Neural progenitor cell (in vitro differentiated cells): Measurements from ENCODE around the gene TTLL5. TPM values are rescaled to one million over a fixed set of nuclear protein-coding genes. Genes with fewer than 3 reads are reported as not detected.

ENCODE experiments used
- DNase-seq: peaks from one replicate; pipeline ENCODE4 v3.0.0-alpha.2; 2016; ENCODE audit warnings: low spot score
- H2AFZ ChIP-seq: fragments of 200-600 bp; sonication (generic); replicated peaks from 2 replicates; pipeline ENCODE4 v1.6.1; 2016; ENCODE audit warnings: antibody characterized with exemption
- H3F3A ChIP-seq: fragments of 200-600 bp; sonication (generic); 2 replicates; pipeline ENCODE4 v1.6.1; 2016; ENCODE audit warnings: antibody characterized with exemption, low read depth
- H3K27ac ChIP-seq: fragments of 200-600 bp; sonication (generic); 2 replicates; pipeline ENCODE4 v1.5.1; 2016; ENCODE audit warnings: mild to moderate bottlenecking
- H3K27me3 ChIP-seq: fragments of 200-600 bp; sonication (generic); 2 replicates; pipeline ENCODE4 v1.6.1; 2016; ENCODE audit warnings: mild to moderate bottlenecking, moderate library complexity
- H3K36me3 ChIP-seq: fragments of 200-600 bp; sonication (generic); 2 replicates; pipeline ENCODE4 v1.5.1; 2016
- H3K4me1 ChIP-seq: fragments of 200-600 bp; sonication (generic); 2 replicates; pipeline ENCODE4 v1.6.1; 2016; ENCODE audit warnings: mixed run types
- H3K4me2 ChIP-seq: fragments of 200-600 bp; sonication (generic); 2 replicates; pipeline ENCODE4 v1.6.1; 2016
- H3K4me3 ChIP-seq: fragments of 200-600 bp; sonication (generic); 2 replicates; pipeline ENCODE4 v1.5.1; 2016
- H3K79me2 ChIP-seq: fragments of 200-600 bp; sonication (generic); 2 replicates; pipeline ENCODE4 v1.6.1; 2016; ENCODE audit warnings: low read depth
- H3K9ac ChIP-seq: fragments of 200-600 bp; sonication (generic); 2 replicates; pipeline ENCODE4 v1.6.1; 2016
- H3K9me3 ChIP-seq: fragments of 200-600 bp; sonication (generic); 2 replicates; pipeline ENCODE4 v1.5.1; 2016; ENCODE audit warnings: low read depth
- H4K20me1 ChIP-seq: fragments of 200-600 bp; sonication (generic); 2 replicates; pipeline ENCODE4 v1.6.1; 2016; ENCODE audit warnings: low read depth
- H3K27ac Mint-ChIP-seq: 3 replicates; pipeline ENCODE4 v1.8.0; 2021; ENCODE audit warnings: mixed read lengths
- H3K27me3 Mint-ChIP-seq: 2 replicates; pipeline ENCODE4 v1.8.0; 2022; ENCODE audit warnings: low read depth, mild to moderate bottlenecking, inconsistent platforms, moderate library complexity, mixed read lengths; ENCODE audit not compliant: insufficient read depth
- H3K36me3 Mint-ChIP-seq: 3 replicates; pipeline ENCODE4 v1.8.0; 2021; ENCODE audit warnings: mixed read lengths
- H3K4me1 Mint-ChIP-seq: 3 replicates; pipeline ENCODE4 v1.8.0; 2021; ENCODE audit warnings: mixed read lengths
- H3K4me3 Mint-ChIP-seq: 3 replicates; pipeline ENCODE4 v1.8.0; 2021; ENCODE audit warnings: mild to moderate bottlenecking, moderate library complexity, mixed read lengths
- H3K9me3 Mint-ChIP-seq: 3 replicates; pipeline ENCODE4 v1.8.0; 2020; ENCODE audit warnings: mixed read lengths
- EZH2 ChIP-seq: fragments of 200-600 bp; sonication (generic); IDR thresholded peaks from 2 replicates; pipeline ENCODE4 v1.6.1; 2017; ENCODE audit warnings: antibody characterized with exemption, mild to moderate bottlenecking, moderate library complexity
- EZH2phosphoT487 ChIP-seq: fragments of 200-600 bp; sonication (generic); IDR thresholded peaks from 2 replicates; pipeline ENCODE4 v1.6.1; 2017; ENCODE audit warnings: antibody characterized with exemption
- total RNA-seq: library from RNA; depleted of rRNA; stranded (reverse); fragments of >200 nt; gene quantifications from 2 replicates; pipeline ENCODE4 v1.2.3, GENCODE V29; 2015; ENCODE audit warnings: low replicate concordance
- TF ChIP-seq, protein P1 (sequence below): fragments of 200-600 bp; sonication (generic); IDR thresholded peaks from 2 replicates; pipeline ENCODE4 v1.5.1; 2017; ENCODE audit warnings: antibody characterized with exemption, mild to moderate bottlenecking

The TTLL5 gene
- total RNA-seq, 1 donor from 2014 or later, result 61.4 TPM

DNA sequence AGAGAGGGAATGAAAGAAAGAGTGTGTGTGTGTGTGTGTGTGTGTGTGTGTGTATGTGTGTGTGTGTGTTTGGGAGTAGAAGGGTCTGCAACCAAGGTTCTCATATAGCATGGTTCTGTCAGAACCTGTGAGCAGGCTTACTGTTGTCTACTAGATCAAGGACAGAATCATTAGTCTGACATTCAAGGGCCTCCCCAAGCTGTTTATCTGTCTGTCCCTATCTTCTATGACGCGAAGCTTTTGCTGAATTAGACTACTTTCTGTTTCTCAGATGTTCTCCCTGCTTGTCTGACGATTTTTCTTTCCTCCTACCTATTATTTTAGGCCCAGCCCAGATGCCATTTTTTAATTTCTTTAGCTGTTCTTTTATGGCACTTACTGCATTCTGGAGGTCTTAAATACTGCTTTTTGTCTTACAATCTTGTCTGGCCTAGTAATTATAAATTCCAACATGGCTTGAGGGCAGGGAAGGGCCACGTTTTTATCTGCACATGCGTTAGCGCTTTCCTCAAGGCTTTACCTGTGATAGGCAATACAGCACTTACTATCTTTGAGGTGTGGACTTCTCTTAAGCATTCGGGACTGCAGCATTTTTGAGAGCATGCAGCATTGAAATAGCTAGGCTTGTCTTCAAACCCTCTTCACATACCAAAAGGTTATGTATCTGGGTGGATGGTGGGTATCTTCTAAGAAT lies 150.2 kb downstream of the TTLL5 start:
- no peak for DNase-seq
- Histone ChIP-seq H3K4me3 (no peak overlapping the region), H3K9me3 (no peaks in the 10 kb centered on the region), H3K9ac (no peak overlapping the region), H2AFZ (no peak overlapping the region), H3K27ac (no peak overlapping the region), H3F3A (no peaks in the 10 kb centered on the region), H3K4me1 (peaks cover 3% of the 10 kb centered on the region), H3K79me2 (no peaks in the 10 kb centered on the region), H3K36me3 (no peaks in the 10 kb centered on the region), H3K27me3 (no peaks in the 10 kb centered on the region), H4K20me1 (no peaks in the 10 kb centered on the region), H3K4me2 (no peak overlapping the region)
- Mint-ChIP-seq H3K9me3 (no peaks in the 10 kb centered on the region), H3K4me3 (no peak overlapping the region), H3K27ac (no peak overlapping the region), H3K36me3 (peaks cover 7% of the 10 kb centered on the region), H3K4me1 (peaks cover 5% of the 10 kb centered on the region), H3K27me3 (no peaks in the 10 kb centered on the region)
- TF ChIP-seq, protein P1, sequence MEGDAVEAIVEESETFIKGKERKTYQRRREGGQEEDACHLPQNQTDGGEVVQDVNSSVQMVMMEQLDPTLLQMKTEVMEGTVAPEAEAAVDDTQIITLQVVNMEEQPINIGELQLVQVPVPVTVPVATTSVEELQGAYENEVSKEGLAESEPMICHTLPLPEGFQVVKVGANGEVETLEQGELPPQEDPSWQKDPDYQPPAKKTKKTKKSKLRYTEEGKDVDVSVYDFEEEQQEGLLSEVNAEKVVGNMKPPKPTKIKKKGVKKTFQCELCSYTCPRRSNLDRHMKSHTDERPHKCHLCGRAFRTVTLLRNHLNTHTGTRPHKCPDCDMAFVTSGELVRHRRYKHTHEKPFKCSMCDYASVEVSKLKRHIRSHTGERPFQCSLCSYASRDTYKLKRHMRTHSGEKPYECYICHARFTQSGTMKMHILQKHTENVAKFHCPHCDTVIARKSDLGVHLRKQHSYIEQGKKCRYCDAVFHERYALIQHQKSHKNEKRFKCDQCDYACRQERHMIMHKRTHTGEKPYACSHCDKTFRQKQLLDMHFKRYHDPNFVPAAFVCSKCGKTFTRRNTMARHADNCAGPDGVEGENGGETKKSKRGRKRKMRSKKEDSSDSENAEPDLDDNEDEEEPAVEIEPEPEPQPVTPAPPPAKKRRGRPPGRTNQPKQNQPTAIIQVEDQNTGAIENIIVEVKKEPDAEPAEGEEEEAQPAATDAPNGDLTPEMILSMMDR, result no peak
- TF ChIP-seq EZH2, result no peak
- no peak for TF ChIP-seq EZH2phosphoT487

DNA sequence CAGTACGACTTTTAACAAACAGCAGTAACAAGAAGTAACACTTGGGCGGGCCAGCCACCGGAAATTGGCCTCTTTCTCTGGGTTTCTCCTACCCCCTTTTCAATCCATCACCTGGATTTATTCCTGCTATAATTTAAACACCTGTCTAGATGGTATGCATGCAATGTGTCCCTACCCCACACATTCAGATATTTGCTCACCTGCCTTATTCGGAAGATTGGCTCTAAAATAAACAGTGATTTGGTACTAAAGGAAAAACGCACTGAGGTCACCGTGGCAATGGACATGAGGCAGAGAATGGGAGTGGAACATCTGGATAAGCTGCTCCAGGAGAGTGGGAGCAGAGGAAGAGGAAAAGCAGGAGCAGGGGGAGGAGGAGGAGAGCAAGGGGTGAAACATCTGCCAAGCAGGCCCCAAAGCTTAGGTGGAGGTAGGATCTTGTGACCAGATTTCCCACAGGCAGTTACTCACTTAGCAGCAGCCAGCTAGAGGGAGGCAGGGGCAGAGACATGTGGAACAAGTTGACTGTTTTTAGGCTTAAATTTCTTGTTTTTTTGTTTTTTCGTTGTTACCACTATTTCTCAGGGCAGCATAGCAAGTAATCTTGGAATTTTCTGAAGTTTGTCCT lies 150.9 kb downstream of the TTLL5 start:
- H3K4me1 ChIP-seq, result peaks cover 3% of the 10 kb centered on the region
- H4K20me1 ChIP-seq, result no peaks in the 10 kb centered on the region
- H3F3A ChIP-seq, result no peaks in the 10 kb centered on the region
- H3K27me3 ChIP-seq, result no peaks in the 10 kb centered on the region
- Mint-ChIP-seq H3K36me3 (peaks cover 7% of the 10 kb centered on the region), H3K4me1 (peaks cover 5% of the 10 kb centered on the region), H3K4me3 (no peak overlapping the region), H3K27ac (no peak overlapping the region), H3K9me3 (no peaks in the 10 kb centered on the region), H3K27me3 (no peaks in the 10 kb centered on the region)
- no peaks in the 10 kb centered on the region for H3K9me3 ChIP-seq
- DNase-seq, result no peak
- H3K27ac ChIP-seq, result no peak overlapping the region
- no peak overlapping the region for H3K4me2 ChIP-seq
- H3K79me2 ChIP-seq, result no peaks in the 10 kb centered on the region
- H3K36me3 ChIP-seq, result no peaks in the 10 kb centered on the region
- H3K9ac ChIP-seq, result no peak overlapping the region
- TF ChIP-seq EZH2phosphoT487 (no peak), EZH2 (no peak)
- TF ChIP-seq, protein P1, result no peak
- no peak overlapping the region for H3K4me3 ChIP-seq
- H2AFZ ChIP-seq, result no peak overlapping the region

DNA sequence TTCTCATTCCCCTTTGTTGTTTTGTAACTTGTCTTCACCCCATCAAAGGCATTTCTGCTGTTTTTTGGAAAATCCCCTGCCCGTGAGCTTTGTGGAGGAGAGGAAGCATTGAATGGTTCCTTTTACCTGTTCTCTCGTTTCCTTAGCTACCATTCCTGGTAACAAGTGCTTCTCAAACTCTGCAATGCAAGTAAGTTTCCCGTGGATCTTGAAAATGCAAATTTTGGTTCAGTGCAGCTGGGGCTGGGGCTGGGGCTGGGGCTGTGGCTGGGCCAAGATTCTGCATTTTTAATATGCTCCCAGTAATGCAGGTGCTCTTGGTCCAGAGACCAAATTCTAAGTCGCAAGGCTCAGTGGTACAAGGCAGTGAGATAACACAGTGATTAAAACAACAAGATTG lies 151.6 kb downstream of the TTLL5 start:
- Mint-ChIP-seq H3K36me3 (peaks cover 12% of the 10 kb centered on the region), H3K27ac (no peak overlapping the region), H3K4me1 (peaks cover 5% of the 10 kb centered on the region), H3K9me3 (no peaks in the 10 kb centered on the region), H3K27me3 (no peaks in the 10 kb centered on the region), H3K4me3 (no peak overlapping the region)
- no peak overlapping the region for H3K9ac ChIP-seq
- H3K27ac ChIP-seq, result no peak overlapping the region
- H3K9me3 ChIP-seq, result no peaks in the 10 kb centered on the region
- H3K4me3 ChIP-seq, result no peak overlapping the region
- TF ChIP-seq EZH2, result no peak
- no peak for TF ChIP-seq EZH2phosphoT487
- TF ChIP-seq, protein P1, result no peak
- peaks cover 3% of the 10 kb centered on the region for H3K4me1 ChIP-seq
- H3K4me2 ChIP-seq, result no peak overlapping the region
- no peaks in the 10 kb centered on the region for H3F3A ChIP-seq
- H2AFZ ChIP-seq, result no peak overlapping the region
- no peaks in the 10 kb centered on the region for H3K79me2 ChIP-seq
- no peaks in the 10 kb centered on the region for H3K36me3 ChIP-seq
- DNase-seq, result no peak
- no peaks in the 10 kb centered on the region for H4K20me1 ChIP-seq
- H3K27me3 ChIP-seq, result no peaks in the 10 kb centered on the region
